B cell (primary cell): ENCODE measurements around the gene GOLGB1.

Source experiments
- EZH2 ChIP-seq: IDR thresholded peaks from 2 replicates; pipeline ENCODE4 v1.6.1; 2012; ENCODE audit warnings: borderline replicate concordance, low read depth, mild to moderate bottlenecking, moderate library complexity, low read length; ENCODE audit not compliant: insufficient read depth, poor library complexity, severe bottlenecking
- TF ChIP-seq, protein P1 (sequence below): fragments of 200-600 bp; IDR thresholded peaks from one replicate; pipeline ENCODE4 v1.8.0; 2022; ENCODE audit warnings: antibody characterized with exemption, mild to moderate bottlenecking

DNA sequence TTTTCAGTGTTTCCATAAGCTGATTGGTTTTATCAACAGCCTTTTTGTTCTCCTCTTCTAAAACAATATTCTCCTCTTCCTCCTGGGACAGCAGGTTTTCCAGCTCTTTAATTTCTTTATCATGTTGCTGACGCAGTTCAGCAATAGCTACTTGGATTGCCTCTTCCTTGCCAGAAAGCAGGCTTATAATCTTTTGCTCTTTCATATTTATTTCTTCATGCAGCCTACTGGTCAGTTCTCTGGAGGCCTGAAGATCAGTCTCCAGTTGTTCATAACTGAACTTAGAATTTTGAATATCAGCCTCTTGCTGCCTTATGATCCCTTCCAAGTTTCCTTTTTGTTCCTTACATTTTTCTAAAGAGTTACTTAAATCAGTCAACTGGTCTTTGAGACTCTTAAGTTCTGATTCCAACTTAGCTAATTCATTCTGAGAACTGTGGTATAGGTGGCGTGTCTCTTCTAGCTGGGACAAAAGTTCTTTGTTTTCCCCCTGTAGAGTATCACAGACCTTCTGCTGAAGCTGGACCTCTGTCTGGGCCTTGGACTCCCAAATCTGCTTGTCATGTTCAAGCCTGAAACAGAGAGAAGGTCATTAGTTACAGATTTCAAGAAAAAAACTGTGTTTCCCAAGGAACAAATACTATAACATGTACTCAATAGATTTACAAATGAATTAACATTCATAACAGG is 57.4 kb downstream of the GOLGB1 start:
- TF ChIP-seq, protein P1, sequence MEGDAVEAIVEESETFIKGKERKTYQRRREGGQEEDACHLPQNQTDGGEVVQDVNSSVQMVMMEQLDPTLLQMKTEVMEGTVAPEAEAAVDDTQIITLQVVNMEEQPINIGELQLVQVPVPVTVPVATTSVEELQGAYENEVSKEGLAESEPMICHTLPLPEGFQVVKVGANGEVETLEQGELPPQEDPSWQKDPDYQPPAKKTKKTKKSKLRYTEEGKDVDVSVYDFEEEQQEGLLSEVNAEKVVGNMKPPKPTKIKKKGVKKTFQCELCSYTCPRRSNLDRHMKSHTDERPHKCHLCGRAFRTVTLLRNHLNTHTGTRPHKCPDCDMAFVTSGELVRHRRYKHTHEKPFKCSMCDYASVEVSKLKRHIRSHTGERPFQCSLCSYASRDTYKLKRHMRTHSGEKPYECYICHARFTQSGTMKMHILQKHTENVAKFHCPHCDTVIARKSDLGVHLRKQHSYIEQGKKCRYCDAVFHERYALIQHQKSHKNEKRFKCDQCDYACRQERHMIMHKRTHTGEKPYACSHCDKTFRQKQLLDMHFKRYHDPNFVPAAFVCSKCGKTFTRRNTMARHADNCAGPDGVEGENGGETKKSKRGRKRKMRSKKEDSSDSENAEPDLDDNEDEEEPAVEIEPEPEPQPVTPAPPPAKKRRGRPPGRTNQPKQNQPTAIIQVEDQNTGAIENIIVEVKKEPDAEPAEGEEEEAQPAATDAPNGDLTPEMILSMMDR = no peak
- no peak for TF ChIP-seq EZH2
